GM10248 (cell line): ENCODE data around the gene PNPT1.
"Not testable (repeated sequence)": the region's sequence is repeated elsewhere in the genome, so short reads cannot be mapped to it uniquely, and the experiment has no call there.

Experiments used
- CTCF ChIA-PET: fragments of 300-600 bp; sonication (Branson Sonifier 250); formaldehyde crosslinking; extraction: SDS; loops from one replicate; lab custom pipeline; 2021; ENCODE audit warnings: antibody characterized with exemption; lab: Yijun Ruan, JAX
- POLR2A ChIA-PET: fragments of 350-650 bp; sonication (Branson Sonifier 250); formaldehyde crosslinking; extraction: SDS; loops from one replicate; lab custom pipeline; 2020; ENCODE audit warnings: antibody characterized with exemption; lab: Yijun Ruan, JAX
- DNase-seq: peaks from one replicate; pipeline ENCODE4 v3.0.0; 2012; ENCODE audit errors: extremely low spot score
- TF ChIP-seq, protein P1 (sequence below): IDR thresholded peaks from 2 replicates; pipeline ENCODE4 v1.5.1; 2012; ENCODE audit warnings: mild to moderate bottlenecking, low read depth; ENCODE audit errors: extremely low read depth, missing control alignments, control extremely low read depth

Gene PNPT1

DNA sequence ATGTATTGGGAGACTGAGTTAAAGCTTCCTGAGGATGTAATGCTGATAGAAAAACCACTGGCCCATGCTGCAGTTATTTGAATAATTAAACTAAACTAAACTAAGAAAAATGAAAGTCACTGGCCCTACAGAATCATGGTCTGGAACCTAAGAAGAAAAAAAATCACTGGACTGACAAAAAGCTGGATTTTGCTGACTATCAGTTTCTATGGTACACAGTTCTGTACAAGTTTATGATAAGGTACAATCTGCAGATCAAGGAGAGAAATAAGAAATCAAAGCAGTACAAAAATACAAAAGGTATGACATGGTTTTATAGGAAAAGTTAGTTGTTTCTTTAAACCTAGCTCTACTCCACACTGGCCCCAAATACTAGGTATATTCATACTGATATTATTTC is 91.8 kb downstream of the PNPT1 start:
- POLR2A ChIA-PET, result no interaction called here
- no peak for DNase-seq
- CTCF ChIA-PET, result interaction anchor here (0.9 to 1.5 kb wide), 3 partner anchors 8 to 10 kb away, joined by 3 to 5 read pairs (median 4); no protein-coding TSS in a partner anchor
- TF ChIP-seq, protein P1, sequence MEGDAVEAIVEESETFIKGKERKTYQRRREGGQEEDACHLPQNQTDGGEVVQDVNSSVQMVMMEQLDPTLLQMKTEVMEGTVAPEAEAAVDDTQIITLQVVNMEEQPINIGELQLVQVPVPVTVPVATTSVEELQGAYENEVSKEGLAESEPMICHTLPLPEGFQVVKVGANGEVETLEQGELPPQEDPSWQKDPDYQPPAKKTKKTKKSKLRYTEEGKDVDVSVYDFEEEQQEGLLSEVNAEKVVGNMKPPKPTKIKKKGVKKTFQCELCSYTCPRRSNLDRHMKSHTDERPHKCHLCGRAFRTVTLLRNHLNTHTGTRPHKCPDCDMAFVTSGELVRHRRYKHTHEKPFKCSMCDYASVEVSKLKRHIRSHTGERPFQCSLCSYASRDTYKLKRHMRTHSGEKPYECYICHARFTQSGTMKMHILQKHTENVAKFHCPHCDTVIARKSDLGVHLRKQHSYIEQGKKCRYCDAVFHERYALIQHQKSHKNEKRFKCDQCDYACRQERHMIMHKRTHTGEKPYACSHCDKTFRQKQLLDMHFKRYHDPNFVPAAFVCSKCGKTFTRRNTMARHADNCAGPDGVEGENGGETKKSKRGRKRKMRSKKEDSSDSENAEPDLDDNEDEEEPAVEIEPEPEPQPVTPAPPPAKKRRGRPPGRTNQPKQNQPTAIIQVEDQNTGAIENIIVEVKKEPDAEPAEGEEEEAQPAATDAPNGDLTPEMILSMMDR, result no peak

DNA sequence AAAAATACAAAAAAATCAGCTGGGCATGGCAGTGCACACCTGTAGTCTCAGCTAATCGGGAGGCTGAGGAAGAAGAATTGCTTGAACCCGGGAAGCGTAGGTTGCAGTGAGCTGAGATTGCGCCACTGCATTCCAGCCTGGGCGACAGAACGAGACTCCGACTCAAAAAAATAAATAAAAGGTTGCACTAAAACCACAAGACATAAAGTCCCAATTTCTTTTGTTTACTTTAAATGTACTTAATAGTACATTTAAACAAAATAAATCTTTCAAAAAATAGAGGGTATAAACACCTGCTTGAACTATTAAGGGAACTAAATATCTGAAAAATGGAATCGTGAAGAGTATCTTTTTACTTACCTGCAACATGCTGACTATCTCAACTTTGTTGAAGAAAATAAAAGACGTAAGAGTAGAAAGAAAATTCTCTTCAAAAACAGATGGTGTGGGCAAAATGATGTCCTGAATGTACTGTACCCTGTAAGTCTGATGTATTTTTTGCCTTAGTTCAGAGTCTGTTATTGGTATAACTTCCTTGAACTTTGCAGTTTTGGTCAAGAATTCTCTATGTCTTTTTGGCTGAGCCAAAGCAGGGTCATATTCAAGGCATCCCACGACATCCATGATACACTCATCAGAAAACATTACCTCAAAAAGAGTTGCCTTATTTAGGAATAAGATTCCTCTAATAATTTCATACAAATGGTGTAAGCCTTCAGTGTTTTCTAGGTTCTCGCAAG is 95.4 kb downstream of the PNPT1 start:
- TF ChIP-seq, protein P1, result no peak
- CTCF ChIA-PET, result interaction anchor here (1.9 kb wide), 1 partner anchor 11 kb away, joined by 8 read pairs; no protein-coding TSS in a partner anchor
- POLR2A ChIA-PET, result no interaction called here
- no peak for DNase-seq

DNA sequence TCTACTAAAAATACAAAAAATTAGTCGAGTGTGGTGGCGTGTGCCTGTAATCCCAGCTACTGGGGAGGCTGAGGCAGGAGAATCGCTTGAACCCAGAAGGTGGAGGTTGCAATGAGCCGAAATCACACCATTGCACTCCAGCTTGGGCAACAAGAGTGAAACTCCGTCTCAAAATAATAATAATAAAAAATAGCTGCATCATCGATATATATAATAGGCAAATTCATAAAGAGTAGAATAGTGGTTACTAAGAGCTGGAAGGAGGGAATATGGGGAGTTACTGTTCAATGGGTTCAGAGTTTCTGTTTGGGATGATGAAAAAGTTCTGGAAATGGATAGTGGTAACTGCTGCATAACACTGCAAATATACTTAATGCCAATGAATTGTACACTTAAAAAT is 96.8 kb downstream of the PNPT1 start:
- ChIA-PET POLR2A (interaction anchor here (0.6 kb wide), 1 partner anchor 14 kb away, joined by 6 read pairs; no protein-coding TSS in a partner anchor), CTCF (interaction anchor here (1.6 to 1.9 kb wide), 2 partner anchors 13 to 78 kb away, joined by 3 to 8 read pairs; partner anchors contain the start of gene CFAP36)
- DNase-seq, result not testable (repeated sequence)

DNA sequence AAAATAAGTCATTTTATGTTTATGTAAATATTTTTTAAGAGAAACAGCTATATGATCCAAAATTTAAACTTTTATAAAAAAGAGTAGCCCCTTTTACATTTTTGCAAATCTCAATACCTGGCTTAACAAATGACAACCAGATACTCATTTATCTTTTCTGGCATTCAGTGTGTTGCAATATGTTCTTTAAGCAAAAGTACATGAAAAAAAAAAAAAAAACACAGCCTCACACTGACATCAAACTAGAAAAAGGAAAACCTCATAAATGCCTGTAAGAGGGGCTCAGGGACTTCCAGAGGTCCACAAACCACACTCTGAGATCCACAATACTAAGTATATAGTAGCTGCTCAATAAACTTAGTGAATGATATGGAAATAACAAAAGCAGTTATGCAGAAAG is 98.1 kb downstream of the PNPT1 start:
- ChIA-PET POLR2A (no interaction called here), CTCF (interaction anchor here (0.8 to 1.5 kb wide), 3 partner anchors 9 to 13 kb away, joined by 3 to 4 read pairs (median 4); no protein-coding TSS in a partner anchor)
- TF ChIP-seq, protein P1, result no peak
- DNase-seq, result no peak

DNA sequence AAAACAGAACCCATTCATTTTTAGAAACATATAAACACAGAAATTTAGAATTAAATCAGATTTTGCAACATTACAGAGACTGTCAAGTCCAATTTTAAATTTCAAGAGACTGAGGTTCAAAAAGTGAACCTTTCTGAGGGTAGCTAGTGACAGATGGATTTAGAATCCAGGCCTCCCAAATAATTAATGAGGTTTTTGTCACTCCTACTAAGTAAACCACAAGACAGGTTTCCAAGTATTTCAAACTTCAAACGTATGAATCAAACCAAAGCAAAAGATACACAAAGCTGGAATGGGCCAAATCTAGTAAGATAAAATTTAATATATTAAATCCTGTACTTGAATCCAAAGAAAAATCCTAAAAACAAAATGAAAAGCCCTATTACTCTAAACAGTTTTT is 101.5 kb downstream of the PNPT1 start:
- TF ChIP-seq, protein P1, result no peak
- no peak for DNase-seq
- CTCF ChIA-PET, result interaction anchor here (1.5 kb wide), 1 partner anchor 9 kb away, joined by 5 read pairs; no protein-coding TSS in a partner anchor
- POLR2A ChIA-PET, result no interaction called here

DNA sequence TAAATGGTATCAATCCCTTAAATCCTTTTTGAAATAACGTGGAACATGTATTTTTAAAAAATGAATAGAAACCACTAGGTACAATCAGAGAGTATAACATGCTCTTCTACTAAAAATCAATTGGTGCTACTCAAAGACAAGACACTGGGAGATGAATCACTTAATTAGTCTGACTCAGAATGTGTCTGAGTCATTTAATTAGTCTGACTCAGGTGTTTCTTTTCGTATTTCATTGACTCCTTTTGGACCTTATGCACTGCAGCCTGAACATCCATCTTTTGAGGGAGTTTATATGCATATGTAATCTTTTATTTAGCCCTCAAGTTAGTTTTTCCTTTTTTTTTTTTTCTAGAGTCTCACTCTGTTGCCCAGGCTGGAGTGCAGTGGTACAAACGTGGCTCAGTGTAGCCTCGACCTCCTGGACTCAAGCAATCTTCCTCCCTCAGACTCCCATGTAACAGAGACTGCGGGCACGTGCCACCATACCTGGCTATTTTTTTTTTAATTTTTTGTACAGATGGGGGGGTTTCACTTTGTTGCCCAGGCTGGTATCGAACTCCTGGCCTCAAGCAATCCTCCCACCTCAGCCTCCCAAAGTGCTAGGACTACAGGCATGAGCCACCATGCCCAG is 102.7 kb downstream of the PNPT1 start:
- DNase-seq, result peak; percentile 46
- CTCF ChIA-PET, result interaction anchor here (1.5 kb wide), 1 partner anchor 10 kb away, joined by 5 read pairs; no protein-coding TSS in a partner anchor
- POLR2A ChIA-PET, result no interaction called here
- TF ChIP-seq, protein P1, result no peak
